GM19372 (cell line): Measurements from ENCODE around the gene STMN1.
"Not testable (repeated sequence)": the region's sequence is repeated elsewhere in the genome, so short reads cannot be mapped to it uniquely, and the experiment has no call there.

Experiments
- ATAC-seq: cut with Tn5 transposase; IDR thresholded peaks from one replicate; pipeline ENCODE4 v1.9.1; 2021; ENCODE audit warnings: mild to moderate bottlenecking, low read depth, moderate library complexity; ENCODE audit not compliant: unreplicated experiment

Gene STMN1

DNA sequence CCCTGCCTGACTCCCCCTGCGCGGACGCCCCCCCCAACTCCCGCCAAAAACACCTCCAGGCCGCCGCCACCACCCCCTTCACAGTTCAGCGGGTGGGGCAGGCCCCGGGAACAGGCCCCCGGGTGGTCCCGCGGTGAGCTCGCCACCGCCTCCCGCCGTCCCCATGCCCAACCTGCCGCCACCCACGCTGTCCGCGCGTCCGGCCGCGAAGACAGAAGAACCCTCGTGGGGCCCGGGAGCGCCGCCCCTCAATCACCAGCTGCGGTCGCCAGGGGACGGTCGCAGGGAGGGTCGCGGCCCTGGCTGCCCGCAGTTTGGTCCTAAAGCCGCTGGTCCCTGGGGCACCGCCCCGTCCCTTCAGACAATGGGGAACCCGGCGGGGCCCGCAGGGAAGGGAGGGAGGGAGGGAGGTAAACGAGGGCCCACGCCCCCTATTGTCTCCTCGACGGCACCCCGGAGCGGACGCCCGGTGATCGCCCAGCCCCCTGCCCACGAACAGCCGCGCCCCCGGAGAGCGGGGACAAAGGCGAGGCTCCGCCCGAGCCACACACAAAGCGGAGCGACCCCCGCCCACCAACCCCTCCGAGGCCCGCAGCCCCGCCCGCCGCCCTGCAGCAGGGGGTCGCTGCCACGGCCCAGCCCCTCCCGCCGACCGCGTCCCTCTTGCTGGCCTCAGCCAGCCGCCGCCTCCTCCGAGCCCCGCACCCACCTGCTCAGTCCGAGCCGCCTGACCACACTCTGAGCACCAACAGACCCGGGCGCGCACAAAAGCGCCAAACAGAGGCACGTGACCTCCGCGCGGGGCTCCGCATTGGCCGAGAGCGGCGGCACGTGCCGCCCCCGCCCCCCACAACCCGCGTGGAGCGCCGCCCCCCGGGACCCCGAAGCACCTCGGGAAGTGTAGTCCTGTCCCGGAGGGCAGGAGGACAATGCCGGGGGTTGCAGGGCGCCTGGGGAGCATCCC is at the start of gene STMN1:
Gene STMN1 (minus strand): TSS at position 740 of the 964 bp plus-strand sequence. CDS start 1,743 bp downstream, outside the sequence.
- ATAC-seq: peak; percentile 60

- no peak for ATAC-seq
These were observed 49.3 kb upstream of the STMN1 start for GRCh38 chr1:25955553-25955952.

DNA sequence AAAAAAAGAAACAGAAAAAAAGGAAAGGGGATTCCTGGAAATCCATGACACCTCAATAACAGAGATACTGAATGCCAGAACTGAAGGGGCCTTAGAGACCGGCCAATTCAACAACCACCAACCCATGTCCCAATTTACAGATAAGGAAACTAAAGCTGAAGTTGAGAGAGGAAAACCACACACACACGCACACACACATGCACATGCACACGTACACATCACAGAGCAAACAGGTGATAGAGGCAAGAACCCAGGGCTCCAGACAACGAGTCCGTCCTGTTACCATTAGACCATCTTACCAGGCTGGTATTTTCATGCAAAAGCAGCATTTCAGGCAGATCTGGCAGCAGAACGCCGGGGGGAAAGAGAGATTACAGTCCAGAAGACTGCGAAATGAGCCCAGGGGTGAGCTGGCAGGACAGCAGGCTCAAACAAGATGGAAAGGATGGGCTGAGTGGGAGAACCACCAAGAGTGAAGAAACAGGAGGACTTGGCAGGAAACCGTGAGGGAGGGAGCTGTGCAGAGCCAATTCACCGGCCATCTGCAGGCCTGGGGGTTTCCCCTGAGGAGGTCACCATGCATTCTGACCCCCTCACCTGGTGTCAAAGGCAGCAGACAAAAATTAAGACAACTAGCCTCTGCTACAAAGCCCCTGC is 48.2 kb upstream of the STMN1 start:
- no peak for ATAC-seq

DNA sequence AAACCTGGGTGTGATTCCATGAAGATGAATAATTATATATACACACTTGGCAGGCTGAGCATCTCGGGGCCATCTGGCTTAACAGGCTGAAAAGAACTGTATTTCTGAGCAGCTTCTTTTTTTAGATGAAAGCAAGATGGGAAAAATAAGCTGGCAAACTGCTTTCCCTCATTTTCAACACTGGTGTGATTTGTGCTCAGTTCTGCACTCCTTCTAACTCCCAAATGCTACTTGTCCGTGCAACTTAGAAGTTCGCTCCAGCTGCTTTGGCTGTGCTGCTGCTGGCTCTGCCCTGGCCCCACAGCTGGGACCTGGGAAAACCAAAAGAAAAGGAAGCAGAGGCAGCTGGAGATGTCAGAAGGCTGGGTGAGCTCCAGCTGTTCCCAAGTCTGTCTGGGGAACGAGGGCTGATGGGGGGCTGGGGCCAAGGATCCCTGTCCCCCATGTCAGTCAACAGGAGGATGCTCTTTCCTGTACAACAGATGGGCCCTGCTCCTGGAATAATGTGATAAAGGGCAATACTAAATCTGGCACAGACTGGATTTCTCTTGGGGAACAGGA is 46.7 kb upstream of the STMN1 start:
- ATAC-seq: no peak

DNA sequence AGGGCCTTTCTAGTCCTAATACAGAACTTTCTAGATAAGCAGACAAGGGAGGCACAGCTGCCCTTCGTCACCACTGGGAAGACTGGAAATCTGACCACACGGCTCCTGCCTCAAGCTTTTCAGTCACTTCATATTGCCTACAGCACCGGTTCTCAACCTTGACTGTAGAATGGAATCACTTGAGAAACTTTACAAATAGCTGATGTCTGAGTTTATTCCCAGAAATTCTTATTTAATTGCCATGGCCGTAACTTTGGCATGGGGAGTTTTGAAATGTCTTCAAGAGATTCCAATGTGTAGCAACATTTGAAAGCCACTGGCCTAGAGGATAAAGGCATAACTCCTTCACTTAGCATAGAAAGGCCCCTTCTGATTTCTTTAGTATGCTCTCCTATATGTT is 42.4 kb upstream of the STMN1 start:
- no peak for ATAC-seq

DNA sequence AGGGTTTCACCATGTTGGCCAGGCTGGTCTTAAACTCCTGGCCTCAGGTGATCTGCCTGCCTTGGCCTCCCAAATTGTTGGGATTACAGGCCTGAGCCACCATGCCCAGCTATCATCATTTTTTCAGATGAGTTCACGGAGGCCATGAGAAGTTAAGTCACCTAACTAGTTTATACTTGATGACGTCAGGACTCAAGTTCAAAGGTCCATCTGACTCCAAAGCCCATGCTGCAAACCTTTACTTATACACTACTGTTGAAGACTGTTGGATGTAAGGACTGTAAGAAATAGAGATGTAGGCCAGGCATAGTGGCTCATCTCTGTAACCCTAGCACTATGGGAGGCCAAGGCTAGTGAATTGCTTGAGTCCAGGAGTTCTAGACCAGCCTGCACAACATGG is 40.8 kb upstream of the STMN1 start:
- no peak for ATAC-seq

DNA sequence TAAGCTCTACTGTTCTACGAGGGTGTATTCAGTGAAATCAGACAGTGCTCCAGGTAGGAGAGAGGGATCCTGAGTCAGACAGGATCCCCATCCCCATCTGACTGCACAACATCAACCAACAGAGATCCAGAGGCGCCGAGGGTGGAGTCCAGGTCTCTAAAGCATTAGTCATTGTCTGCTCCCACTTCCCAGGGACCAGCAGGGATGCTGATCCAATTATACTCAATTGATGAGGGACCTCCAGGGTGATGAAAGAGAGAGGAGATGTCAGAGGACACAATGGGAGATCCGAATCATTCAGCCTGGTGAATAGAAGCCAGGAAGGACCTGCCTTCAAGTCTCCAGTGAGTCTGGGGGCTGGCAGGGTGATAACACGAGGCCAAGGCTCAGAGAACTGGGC is 39.5 kb upstream of the STMN1 start:
- no peak for ATAC-seq

DNA sequence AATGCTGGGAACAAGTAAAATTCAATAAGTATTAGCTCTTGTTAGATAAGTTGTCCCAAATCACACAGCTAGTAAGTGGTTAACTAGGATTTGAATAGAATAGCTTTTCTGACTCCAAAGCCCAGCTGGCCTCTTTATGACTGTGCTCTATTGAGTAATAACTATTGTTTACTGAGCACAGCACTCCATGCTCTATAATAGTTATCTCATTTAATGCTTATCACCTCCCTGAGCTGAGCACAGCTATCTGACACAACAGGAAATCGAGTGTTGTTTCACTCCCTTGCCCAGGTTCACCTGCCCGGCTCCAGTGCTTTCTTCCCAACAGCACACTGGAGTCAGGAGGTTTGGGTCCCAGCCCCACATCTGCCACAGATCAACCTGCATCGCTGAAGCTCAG is 38.8 kb upstream of the STMN1 start:
- ATAC-seq: no peak

- not testable (repeated sequence) for ATAC-seq
These were observed 37.3 kb upstream of the STMN1 start for GRCh38 chr1:25943511-25943910.

DNA sequence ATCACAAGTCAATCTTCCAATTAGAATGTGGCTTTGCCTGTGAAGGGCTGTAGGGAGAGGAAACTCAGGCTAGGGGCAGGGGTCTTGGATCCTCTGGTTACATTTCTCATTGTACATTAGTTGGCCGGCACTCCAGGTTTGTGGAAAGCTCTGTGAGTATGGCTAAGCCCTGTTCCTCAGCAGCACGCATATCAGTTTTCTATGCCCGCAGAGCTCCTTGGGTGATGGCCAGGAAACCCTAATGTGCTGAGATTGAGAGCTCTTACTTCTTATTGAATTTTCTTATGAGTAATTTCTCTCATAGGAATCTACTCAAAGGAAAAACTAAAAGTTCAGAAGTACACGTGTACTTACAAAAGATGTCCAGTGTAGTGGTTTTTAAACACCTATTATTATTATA is 30.7 kb upstream of the STMN1 start:
- no peak for ATAC-seq

DNA sequence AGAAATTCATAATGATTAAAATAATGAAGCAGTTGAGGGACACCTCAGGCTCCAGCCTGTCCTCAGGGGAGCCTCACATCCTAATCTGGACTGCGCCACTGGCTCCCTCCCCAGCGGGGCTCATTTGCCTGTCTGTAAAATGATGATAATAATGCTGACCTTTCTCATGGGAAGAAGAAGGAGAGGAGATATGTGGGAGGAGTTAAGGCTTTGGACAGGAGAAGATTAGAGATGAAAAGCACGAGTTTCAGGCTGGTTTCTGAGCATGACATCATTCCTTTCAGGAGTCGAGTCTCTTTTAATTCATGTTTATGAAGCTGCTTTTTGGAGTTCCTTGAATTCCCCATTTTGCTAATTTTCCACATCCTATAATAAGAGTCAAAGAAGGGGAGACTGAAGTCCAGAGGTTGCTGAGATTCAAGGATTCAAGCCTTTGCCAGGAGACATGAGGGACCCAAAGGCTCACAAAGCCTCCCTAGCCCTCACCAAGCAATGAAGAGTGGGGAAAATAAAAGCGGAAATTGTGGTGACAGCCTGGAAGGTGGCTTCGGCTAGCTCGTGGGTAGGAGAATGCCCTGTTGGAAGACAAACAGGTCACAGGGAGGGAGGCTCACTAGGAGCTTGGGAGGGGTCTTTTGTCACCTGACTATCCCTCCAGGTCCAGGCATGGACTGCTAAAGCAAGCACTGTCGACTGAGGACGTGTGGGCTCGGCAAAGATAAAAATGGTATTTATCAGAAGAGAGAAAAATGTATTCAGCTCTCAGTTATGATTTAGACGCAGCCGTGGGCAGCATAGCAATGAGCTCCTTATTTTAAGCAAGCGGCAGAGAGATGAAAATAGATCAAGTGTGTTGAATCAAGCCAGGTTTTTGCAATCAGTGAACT is 27.5 kb upstream of the STMN1 start:
- no peak for ATAC-seq

GRCh38 chr1:25932811-25933400 is 26.7 kb upstream of the STMN1 start:
- ATAC-seq: not testable (repeated sequence)

DNA sequence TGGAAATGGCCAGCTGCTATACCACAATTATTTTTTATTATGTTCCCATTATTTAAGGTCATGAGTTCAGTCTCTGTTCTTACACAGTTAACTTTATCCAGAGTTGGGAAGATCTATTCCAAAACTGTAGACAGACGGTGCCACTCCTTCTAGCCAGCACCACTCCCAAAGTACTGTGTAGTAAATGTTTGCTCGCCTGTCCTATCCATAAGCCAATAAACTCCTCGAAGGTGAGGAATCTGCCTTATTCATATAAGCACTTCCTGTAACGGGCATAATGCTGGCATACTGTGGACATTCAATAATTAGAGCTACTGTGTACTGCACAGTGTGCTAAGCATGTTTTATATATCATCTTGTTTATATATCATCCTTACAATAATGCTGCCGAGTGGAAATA is 26.1 kb upstream of the STMN1 start:
- ATAC-seq: no peak

GRCh38 chr1:25929016-25929415 is 22.8 kb upstream of the STMN1 start:
- ATAC-seq: no peak

GRCh38 chr1:25927521-25928265 is 21.5 kb upstream of the STMN1 start:
- ATAC-seq: no peak

DNA sequence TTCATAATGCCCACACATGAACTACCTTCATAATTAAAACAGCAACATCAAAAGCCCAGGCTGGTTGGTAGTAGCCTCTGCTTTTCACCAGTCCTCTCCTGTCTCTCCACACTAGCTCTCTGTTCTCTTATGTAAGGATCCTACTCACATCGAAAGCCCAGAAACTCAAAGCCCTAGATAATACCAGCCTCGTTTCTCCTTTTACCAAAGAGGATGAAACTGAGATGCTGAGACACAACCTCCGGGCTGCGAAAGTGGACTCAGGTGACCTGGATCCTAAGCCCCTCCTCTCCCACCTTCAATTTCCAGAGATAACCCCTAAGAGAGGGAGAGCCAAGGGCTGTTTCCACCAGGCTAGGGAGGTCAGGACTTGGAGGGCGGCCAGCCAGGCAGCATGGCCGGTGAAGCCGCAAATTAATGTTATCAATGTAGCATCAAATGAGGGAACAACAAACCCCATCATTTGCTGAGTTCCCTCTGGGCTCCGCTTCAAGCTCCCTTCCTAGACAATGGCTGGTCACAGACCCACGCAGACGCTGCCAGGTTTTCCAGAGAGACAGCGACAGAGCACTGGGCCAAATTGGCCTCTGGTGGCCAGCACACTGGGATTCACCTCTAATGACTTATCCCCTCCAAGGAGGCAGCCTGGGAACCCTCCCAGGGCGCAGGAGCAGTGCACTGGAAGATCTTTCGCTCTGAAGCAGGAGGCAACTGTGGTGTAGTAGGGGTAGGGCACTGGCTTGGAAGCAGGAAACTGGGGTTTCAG is 20.7 kb upstream of the STMN1 start:
- no peak for ATAC-seq

GRCh38 chr1:25924454-25924853 is 18.2 kb upstream of the STMN1 start:
- no peak for ATAC-seq

DNA sequence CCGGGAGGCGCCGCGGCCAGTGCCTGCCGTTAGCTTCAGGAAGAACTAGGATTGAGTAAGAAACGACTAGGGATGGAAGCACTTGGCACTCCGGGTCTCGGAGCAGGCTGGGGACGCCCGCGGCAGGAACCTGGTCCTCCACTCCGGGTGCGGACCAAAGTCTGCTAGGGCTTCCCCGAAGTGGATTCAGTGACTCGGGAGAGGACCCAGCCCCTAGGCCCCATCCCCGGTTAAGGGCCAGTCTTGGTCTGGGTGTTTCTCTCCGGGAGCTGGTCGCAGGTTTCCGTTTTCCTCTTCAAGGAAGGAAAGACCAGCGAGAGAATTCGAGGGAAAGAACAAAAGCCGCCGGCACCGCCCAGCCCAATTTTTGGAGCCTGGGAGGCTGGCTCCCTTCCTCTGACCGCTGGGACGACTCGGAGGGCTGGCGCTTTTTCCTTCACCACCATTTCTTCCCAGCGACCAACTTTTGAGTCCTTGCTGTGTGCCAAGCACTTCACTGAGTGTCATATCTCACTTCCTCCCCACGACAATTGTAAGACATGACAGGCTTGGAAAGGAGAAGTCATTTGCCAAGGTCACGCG is 16.8 kb upstream of the STMN1 start:
- ATAC-seq: no peak
